HG02938 (cell line): ENCODE results near the gene MTFMT.
"Not testable (repeated sequence)": the region's sequence is repeated elsewhere in the genome, so short reads cannot be mapped to it uniquely, and the experiment has no call there.

Experiments
- ATAC-seq: cut with Tn5 transposase; IDR thresholded peaks from one replicate; pipeline ENCODE4 v1.9.1; 2021; ENCODE audit warnings: mild to moderate bottlenecking, moderate library complexity; ENCODE audit not compliant: unreplicated experiment

The MTFMT gene

GRCh38 chr15:65028921-65029735, at the start of gene MTFMT:
Gene MTFMT, minus strand, starts transcription at chr15:65029639. Its CDS starts 26 bp downstream, at chr15:65029613.
- peak; percentile 64 for ATAC-seq

- no peak for ATAC-seq
Observed at GRCh38 chr15:65077981-65078352, 48.5 kb upstream of the MTFMT start.

- ATAC-seq, result no peak
Observed at GRCh38 chr15:65077291-65077980, 48.0 kb upstream of the MTFMT start.

- ATAC-seq, result no peak
Observed at GRCh38 chr15:65076486-65077290, 47.2 kb upstream of the MTFMT start, which contains the start of gene KBTBD13. Gene KBTBD13, plus strand, starts transcription at chr15:65076746. Its CDS starts 70 bp downstream, at chr15:65076816.

- not testable (repeated sequence) for ATAC-seq
Observed at GRCh38 chr15:65075607-65076395, 46.4 kb upstream of the MTFMT start.

- not testable (repeated sequence) for ATAC-seq
Observed at GRCh38 chr15:65074946-65075345, 45.5 kb upstream of the MTFMT start.

GRCh38 chr15:65072617-65073016, 43.2 kb upstream of the MTFMT start:
- no peak for ATAC-seq

- ATAC-seq, result no peak
Observed at GRCh38 chr15:65072027-65072426, 42.6 kb upstream of the MTFMT start.

- ATAC-seq, result no peak
Observed at GRCh38 chr15:65071381-65071811, 42.0 kb upstream of the MTFMT start.

- no peak for ATAC-seq
Observed at GRCh38 chr15:65069779-65070546, 40.5 kb upstream of the MTFMT start.

GRCh38 chr15:65069179-65069578, 39.7 kb upstream of the MTFMT start:
- ATAC-seq, result no peak

- ATAC-seq, result no peak
Observed at GRCh38 chr15:65068403-65068788, 39.0 kb upstream of the MTFMT start.

GRCh38 chr15:65067645-65068402, 38.4 kb upstream of the MTFMT start, which contains the start of gene RASL12:
Gene RASL12, minus strand, starts transcription at chr15:65067991. Its CDS starts 156 bp downstream, at chr15:65067835.
- no peak for ATAC-seq

GRCh38 chr15:65067317-65067644, 37.8 kb upstream of the MTFMT start:
- no peak for ATAC-seq

- ATAC-seq, result no peak
Observed at GRCh38 chr15:65066635-65067316, 37.3 kb upstream of the MTFMT start.

GRCh38 chr15:65066001-65066634, 36.7 kb upstream of the MTFMT start:
- ATAC-seq, result no peak

GRCh38 chr15:65062726-65063125, 33.3 kb upstream of the MTFMT start:
- ATAC-seq, result no peak

- ATAC-seq, result no peak
Observed at GRCh38 chr15:65062061-65062460, 32.6 kb upstream of the MTFMT start.
